Liver (tissue), 9 donors: ENCODE measurements around the gene INHBB. TPM values are rescaled to one million over a fixed set of nuclear protein-coding genes. Genes with fewer than 3 reads are reported as not detected.

Source experiments
- DNase-seq: peaks from one replicate; pipeline ENCODE4 v3.0.0-alpha.2; 2017; ENCODE audit warnings: low spot score
- H3K27ac ChIP-seq, 2 donors: one replicate each; pipeline ENCODE4 v1.7.0; 2013; ENCODE audit warnings: inconsistent platforms in 2 of 2, low read length in 2 of 2, control low read depth in 1 of 2, low read depth in 1 of 2, mild to moderate bottlenecking in 1 of 2
- H3K27me3 ChIP-seq, 4 donors: one replicate each; pipeline versions ENCODE4 v1.6.1 to v1.7.0; 2013; ENCODE audit warnings: low read length in 3 of 4, inconsistent platforms in 1 of 4, mild to moderate bottlenecking in 1 of 4, moderate library complexity in 1 of 4; ENCODE audit not compliant: control insufficient read depth in 4 of 4, insufficient read depth in 4 of 4
- H3K36me3 ChIP-seq, 4 donors: one replicate each; pipeline versions ENCODE4 v1.6.1 to v1.7.0; 2013; ENCODE audit warnings: low read length in 3 of 4, mild to moderate bottlenecking in 3 of 4, low read depth in 1 of 4, moderate library complexity in 1 of 4; ENCODE audit not compliant: control insufficient read depth in 4 of 4, insufficient read depth in 3 of 4
- H3K4me1 ChIP-seq, 4 donors: one replicate each; pipeline versions ENCODE4 v1.6.1 to v1.7.0; 2013; ENCODE audit warnings: low read length in 3 of 4, mild to moderate bottlenecking in 3 of 4, moderate library complexity in 1 of 4; ENCODE audit not compliant: control insufficient read depth in 4 of 4, insufficient read depth in 4 of 4
- H3K4me3 ChIP-seq, 3 donors: one replicate each; pipeline versions ENCODE4 v1.6.1 to v1.7.0; 2013; ENCODE audit warnings: low read length in 3 of 3, control low read depth in 1 of 3, low read depth in 1 of 3, mild to moderate bottlenecking in 1 of 3
- H3K9ac ChIP-seq, 2 donors: one replicate each; pipeline ENCODE4 v1.7.0; 2013; ENCODE audit warnings: low read length in 2 of 2, mild to moderate bottlenecking in 2 of 2, moderate library complexity in 2 of 2, control low read depth in 1 of 2, low read depth in 1 of 2
- H3K9me3 ChIP-seq, 4 donors: one replicate each; pipeline versions ENCODE4 v1.6.1 to v1.7.0; 2013; ENCODE audit warnings: low read length in 3 of 4; ENCODE audit not compliant: control insufficient read depth in 4 of 4
- EGR1 ChIP-seq, 2 donors: IDR thresholded peaks; 2 replicates each; pipeline ENCODE4 v1.6.1; 2016 to 2018; ENCODE audit warnings: antibody characterized with exemption in 2 of 2, low read depth in 2 of 2
- FOXA1 ChIP-seq: IDR thresholded peaks from 2 replicates; pipeline ENCODE4 v1.6.1; 2016; ENCODE audit warnings: antibody characterized with exemption
- FOXA2 ChIP-seq: IDR thresholded peaks from 2 replicates; pipeline ENCODE4 v1.6.1; 2016; ENCODE audit warnings: antibody characterized with exemption
- HNF4A ChIP-seq, 2 donors: conservative IDR thresholded peaks; 2 replicates each; pipeline ENCODE4 v1.6.1; 2016; ENCODE audit warnings: antibody characterized with exemption in 2 of 2, mild to moderate bottlenecking in 2 of 2
- HNF4G ChIP-seq: IDR thresholded peaks from 2 replicates; pipeline ENCODE4 v1.6.1; 2016; ENCODE audit warnings: antibody characterized with exemption
- JUND ChIP-seq, 2 donors: IDR thresholded peaks; 2 replicates each; pipeline ENCODE4 v1.6.1; 2016; ENCODE audit warnings: antibody characterized with exemption in 2 of 2
- MAX ChIP-seq: IDR thresholded peaks from 2 replicates; pipeline ENCODE4 v1.6.1; 2016; ENCODE audit warnings: antibody characterized with exemption
- NR2F2 ChIP-seq: IDR thresholded peaks from 2 replicates; pipeline ENCODE4 v1.6.1; 2016; ENCODE audit warnings: antibody characterized with exemption
- RAD21 ChIP-seq, 2 donors: IDR thresholded peaks; 2 replicates each; pipeline ENCODE4 v1.6.1; 2016; ENCODE audit warnings: antibody characterized with exemption in 2 of 2, mild to moderate bottlenecking in 2 of 2
- REST ChIP-seq: IDR thresholded peaks from 2 replicates; pipeline ENCODE4 v1.6.1; 2016; ENCODE audit warnings: antibody characterized with exemption, mild to moderate bottlenecking
- RXRA ChIP-seq, 2 donors: IDR thresholded peaks; 2 replicates each; pipeline ENCODE4 v1.6.1; 2017 to 2018; ENCODE audit warnings: antibody characterized with exemption in 2 of 2, mild to moderate bottlenecking in 1 of 2
- TAF1 ChIP-seq: conservative IDR thresholded peaks from 2 replicates; pipeline ENCODE4 v1.6.1; 2016; ENCODE audit warnings: antibody characterized with exemption, mild to moderate bottlenecking
- YY1 ChIP-seq: IDR thresholded peaks from 2 replicates; pipeline ENCODE4 v1.6.1; 2016; ENCODE audit warnings: antibody characterized with exemption, mild to moderate bottlenecking
- ZBTB33 ChIP-seq: IDR thresholded peaks from 2 replicates; pipeline ENCODE4 v1.6.1; 2016; ENCODE audit warnings: antibody characterized with exemption
- WGBS: extraction: QIAGEN DNeasy Blood & Tissue Kit; methylation state at CpG from one replicate; pipeline ENCODE4 v1.1.7; 2013; 5-methylcytosine and 5-hydroxymethylcytosine counted together
- polyA plus RNA-seq, 2 donors: library from polyadenylated mRNA; stranded (reverse) in 1 of 2; unstranded in 1 of 2; fragments of 200-250 nt in 1 of 2; fragments of >200 nt in 1 of 2; fragmentation: Nextera tagmentation in 1 of 2; extraction: Ambion mirVana in 1 of 2; gene quantifications; one replicate each; pipeline versions ENCODE4 v1.2.1 to v1.2.3, GENCODE V29; 2013 to 2015
- total RNA-seq, 2 donors: library from RNA; depleted of rRNA; stranded (reverse); fragments of >200 nt; gene quantifications; one replicate each; pipeline ENCODE4 v1.2.3, GENCODE V29; 2014
- donor health status: healthy.
- donor health status: healthy.
- donor health status: healthy.
- donor health status: healthy.
- donor health status: healthy.

The INHBB gene
- total and polyA plus RNA-seq, 4 donors, result 0.36 to 7.4 (median 2.1) TPM

- H3K36me3 ChIP-seq, result no peaks in the 10 kb centered on the region
- WGBS, result 93% methylated on average over 11 of the region's 11 CpGs
Observed at GRCh38 chr2:120382541-120383144, 36.7 kb downstream of the INHBB start.

GRCh38 chr2:120383191-120383590 is 37.3 kb downstream of the INHBB start:
- TF ChIP-seq HNF4A (conservative IDR thresholded peaks at IDR 0.05), result no peak
- no peak for TF ChIP-seq EGR1 (IDR thresholded peaks at IDR 0.05; ENCODE audit: low read depth in 2 of 2)
- no peak for TF ChIP-seq FOXA1
- no peak for TF ChIP-seq JUND (IDR thresholded peaks at IDR 0.05)
- TF ChIP-seq TAF1, result no peak
- no peak for TF ChIP-seq HNF4G
- TF ChIP-seq FOXA2, result no peak
- TF ChIP-seq NR2F2, result no peak
- TF ChIP-seq MAX, result no peak
- no peak for TF ChIP-seq YY1
- no peak for TF ChIP-seq ZBTB33
- TF ChIP-seq RXRA (IDR thresholded peaks at IDR 0.05), result no peak
- Histone ChIP-seq H3K27ac (no peak overlapping the region), H3K36me3 (no peaks in the 10 kb centered on the region), H3K4me1 (peaks cover 4 to 11% (median 10%) of the 10 kb centered on the region in 4 donors), H3K9ac (no peak overlapping the region), H3K4me3 (no peak overlapping the region), H3K27me3 (no peaks in the 10 kb centered on the region), H3K9me3 (no peaks in the 10 kb centered on the region)
- 94% methylated on average over 7 of the region's 7 CpGs for WGBS
- DNase-seq, result no peak

More at GRCh38 chr2:120382541-120383144, 36.7 kb downstream of the INHBB start:
- DNase-seq, result no peak
- Histone ChIP-seq H3K4me1 (peaks cover 4 to 11% (median 10%) of the 10 kb centered on the region in 4 donors), H3K27ac (no peak overlapping the region), H3K27me3 (no peaks in the 10 kb centered on the region), H3K4me3 (no peak overlapping the region), H3K9me3 (no peaks in the 10 kb centered on the region), H3K9ac (no peak overlapping the region)
- TF ChIP-seq REST, result no peak
- no peak for TF ChIP-seq HNF4G
- no peak for TF ChIP-seq FOXA1
- no peak for TF ChIP-seq JUND (IDR thresholded peaks at IDR 0.05)
- no peak for TF ChIP-seq TAF1
- no peak for TF ChIP-seq RAD21 (IDR thresholded peaks at IDR 0.05)
